ENCODE data around the gene ADIPOR2.

The ADIPOR2 gene

DNA sequence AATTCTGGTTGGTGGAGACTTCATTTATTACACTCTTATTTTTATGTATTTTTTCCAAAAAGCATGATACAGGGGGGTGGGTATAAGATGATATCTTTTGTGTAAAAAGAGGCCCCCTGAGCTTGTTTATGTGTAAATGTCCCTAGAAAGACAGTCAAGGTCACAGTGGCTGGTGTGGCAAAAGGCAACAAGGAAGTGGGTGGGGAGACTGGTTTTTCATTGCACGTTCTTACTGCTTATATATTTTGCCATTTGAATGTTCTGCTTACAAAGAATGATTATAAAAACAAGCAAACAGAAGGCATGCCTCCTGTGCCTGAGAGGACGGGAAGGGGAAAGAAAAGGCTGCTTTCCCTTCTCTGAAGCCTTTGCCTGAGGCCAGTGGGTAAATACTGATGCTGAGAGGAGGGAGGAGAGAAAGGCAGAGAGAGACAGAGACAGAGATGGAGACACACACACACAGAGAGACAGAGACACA, 24.1 kb upstream of the ADIPOR2 start:
- H3K9me3 ChIP-seq = no peaks in the 10 kb centered on the region
- H3K4me1 ChIP-seq (ENCODE audit: control insufficient read depth in 1 of 2, insufficient read depth in 1 of 2, low read depth in 1 of 2, low read length in 1 of 2) = peaks cover 51 to 55% of the 10 kb centered on the region in 2 experiments
- peak overlapping the region; percentile 36 for H3K27ac ChIP-seq
- no peaks in the 10 kb centered on the region for H3K36me3 ChIP-seq
- no peak overlapping the region for H3K4me3 ChIP-seq (ENCODE audit: low read depth in 1 of 2, low read length in 1 of 2)
- no peaks in the 10 kb centered on the region for H3K27me3 ChIP-seq
- TF ChIP-seq, protein P1, sequence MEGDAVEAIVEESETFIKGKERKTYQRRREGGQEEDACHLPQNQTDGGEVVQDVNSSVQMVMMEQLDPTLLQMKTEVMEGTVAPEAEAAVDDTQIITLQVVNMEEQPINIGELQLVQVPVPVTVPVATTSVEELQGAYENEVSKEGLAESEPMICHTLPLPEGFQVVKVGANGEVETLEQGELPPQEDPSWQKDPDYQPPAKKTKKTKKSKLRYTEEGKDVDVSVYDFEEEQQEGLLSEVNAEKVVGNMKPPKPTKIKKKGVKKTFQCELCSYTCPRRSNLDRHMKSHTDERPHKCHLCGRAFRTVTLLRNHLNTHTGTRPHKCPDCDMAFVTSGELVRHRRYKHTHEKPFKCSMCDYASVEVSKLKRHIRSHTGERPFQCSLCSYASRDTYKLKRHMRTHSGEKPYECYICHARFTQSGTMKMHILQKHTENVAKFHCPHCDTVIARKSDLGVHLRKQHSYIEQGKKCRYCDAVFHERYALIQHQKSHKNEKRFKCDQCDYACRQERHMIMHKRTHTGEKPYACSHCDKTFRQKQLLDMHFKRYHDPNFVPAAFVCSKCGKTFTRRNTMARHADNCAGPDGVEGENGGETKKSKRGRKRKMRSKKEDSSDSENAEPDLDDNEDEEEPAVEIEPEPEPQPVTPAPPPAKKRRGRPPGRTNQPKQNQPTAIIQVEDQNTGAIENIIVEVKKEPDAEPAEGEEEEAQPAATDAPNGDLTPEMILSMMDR (IDR thresholded peaks at IDR 0.05) = no peak

DNA sequence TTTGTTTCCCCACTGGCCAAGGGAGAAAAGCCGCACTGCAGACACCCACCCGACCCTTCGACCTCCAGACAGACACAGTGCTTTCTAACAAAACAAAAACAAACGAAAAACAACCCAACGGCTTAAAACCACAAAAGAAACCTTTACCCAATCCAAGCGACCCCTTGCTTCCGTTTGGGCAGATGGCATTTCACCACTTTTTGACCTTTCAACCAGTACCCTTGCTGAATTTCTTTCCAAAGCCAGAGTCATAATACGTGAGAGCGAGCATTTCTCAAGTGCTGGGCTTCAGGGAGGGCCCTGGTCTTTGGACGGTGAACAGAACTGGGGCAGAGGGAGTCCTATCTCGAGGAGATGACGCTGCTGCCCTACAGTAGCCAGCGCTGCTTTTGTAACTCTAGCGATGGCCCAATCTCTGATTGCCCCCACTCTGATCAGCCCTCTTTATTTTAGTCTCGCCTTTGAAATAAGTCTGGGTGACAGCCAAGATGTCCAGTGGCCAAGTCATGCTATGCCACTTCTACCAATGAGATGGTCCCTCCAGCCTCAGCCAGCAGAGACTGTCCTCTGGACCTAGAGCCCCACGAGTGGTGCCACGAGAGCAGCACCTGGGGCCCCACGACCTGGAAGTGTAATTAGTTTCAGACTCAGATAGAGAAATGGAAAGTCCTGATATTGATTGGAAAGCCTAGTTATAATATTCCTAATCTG, 21.9 kb upstream of the ADIPOR2 start:
- Histone ChIP-seq H3K36me3 (no peaks in the 10 kb centered on the region), H3K9me3 (no peaks in the 10 kb centered on the region), H3K4me1 (ENCODE audit: control insufficient read depth in 1 of 2, insufficient read depth in 1 of 2, low read depth in 1 of 2, low read length in 1 of 2) (peaks cover 47 to 52% of the 10 kb centered on the region in 2 experiments), H3K27ac (peak overlapping the region; percentile 72), H3K27me3 (no peaks in the 10 kb centered on the region), H3K4me3 (ENCODE audit: low read depth in 1 of 2, low read length in 1 of 2) (peak overlapping the region; percentile 43)
- TF ChIP-seq, protein P1 (IDR thresholded peaks at IDR 0.05) = no peak

DNA sequence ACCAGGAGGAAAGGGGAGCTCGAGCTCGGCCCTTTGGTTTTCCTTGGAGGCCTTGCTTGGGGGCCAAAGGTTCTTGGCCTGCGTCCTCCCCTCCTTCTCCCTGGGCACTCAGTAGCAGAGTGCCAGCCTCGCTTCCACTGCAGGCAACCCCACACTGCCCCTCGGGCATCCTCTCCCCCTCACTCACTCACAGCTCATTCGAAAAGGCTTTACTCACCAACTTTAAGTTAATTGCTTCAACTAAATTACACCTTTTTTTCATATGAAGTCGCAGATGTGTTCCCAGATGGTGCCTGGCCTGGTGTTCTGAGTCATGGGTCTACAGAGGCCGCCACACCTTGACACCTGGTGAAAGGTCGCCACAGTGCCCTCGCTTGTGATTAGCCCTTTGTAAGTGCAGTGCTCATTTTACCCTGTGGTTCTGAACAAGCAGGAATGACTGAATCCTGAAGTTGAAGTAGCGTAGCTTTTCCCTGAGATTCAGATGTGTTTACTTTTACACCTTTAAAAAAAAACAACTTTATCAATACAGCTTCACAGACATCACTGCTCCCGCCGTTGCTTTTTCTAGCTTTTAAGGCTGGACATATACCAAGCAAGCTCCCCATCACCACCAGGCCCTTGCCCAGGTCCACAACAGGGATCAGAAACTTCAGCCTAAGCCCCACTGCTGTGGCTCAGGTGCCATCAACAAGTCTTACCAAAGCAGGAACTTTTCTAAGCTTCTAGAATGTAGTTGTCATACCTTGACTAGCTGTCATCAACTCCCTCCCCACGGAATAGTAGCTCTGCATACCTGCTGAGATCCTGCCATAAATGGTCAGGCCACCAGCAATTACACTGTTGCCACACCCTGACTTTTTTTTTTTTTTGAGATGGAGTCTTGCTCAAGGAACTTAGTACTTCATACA, 20.3 kb upstream of the ADIPOR2 start:
- Histone ChIP-seq H3K9me3 (no peaks in the 10 kb centered on the region), H3K36me3 (no peaks in the 10 kb centered on the region), H3K27ac (no peak overlapping the region), H3K4me3 (ENCODE audit: low read depth in 1 of 2, low read length in 1 of 2) (no peak overlapping the region), H3K4me1 (ENCODE audit: control insufficient read depth in 1 of 2, insufficient read depth in 1 of 2, low read depth in 1 of 2, low read length in 1 of 2) (peaks cover 47 to 52% of the 10 kb centered on the region in 2 experiments), H3K27me3 (no peaks in the 10 kb centered on the region)
- TF ChIP-seq, protein P1 (IDR thresholded peaks at IDR 0.05) = no peak

DNA sequence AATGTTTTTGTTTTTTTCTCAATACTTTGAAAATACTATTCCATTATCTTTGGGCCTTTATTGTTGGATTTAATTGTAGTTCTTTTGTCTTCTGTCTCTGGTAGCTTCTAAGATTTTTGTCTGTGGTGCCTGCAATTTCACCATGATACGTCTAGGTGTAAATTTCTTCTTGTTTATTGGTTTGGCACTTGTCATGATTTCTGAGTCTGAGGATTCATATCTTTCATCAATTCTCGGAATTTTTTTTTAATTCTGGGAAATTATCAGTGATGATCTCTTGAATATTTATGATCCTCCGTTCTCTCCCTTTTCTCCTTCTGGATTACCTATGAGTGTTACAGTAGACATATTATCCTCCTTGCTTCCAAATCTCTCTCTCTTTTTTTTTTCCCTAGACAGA, 14.8 kb upstream of the ADIPOR2 start:
- no peaks in the 10 kb centered on the region for H3K27me3 ChIP-seq
- H3K9me3 ChIP-seq = no peaks in the 10 kb centered on the region
- TF ChIP-seq, protein P1 (IDR thresholded peaks at IDR 0.05) = no peak
- no peak overlapping the region for H3K27ac ChIP-seq
- H3K4me3 ChIP-seq (ENCODE audit: low read depth in 1 of 2, low read length in 1 of 2) = no peak overlapping the region
- H3K4me1 ChIP-seq (ENCODE audit: control insufficient read depth in 1 of 2, insufficient read depth in 1 of 2, low read depth in 1 of 2, low read length in 1 of 2) = peaks cover 2 to 4% of the 10 kb centered on the region in 2 experiments
- no peaks in the 10 kb centered on the region for H3K36me3 ChIP-seq

DNA sequence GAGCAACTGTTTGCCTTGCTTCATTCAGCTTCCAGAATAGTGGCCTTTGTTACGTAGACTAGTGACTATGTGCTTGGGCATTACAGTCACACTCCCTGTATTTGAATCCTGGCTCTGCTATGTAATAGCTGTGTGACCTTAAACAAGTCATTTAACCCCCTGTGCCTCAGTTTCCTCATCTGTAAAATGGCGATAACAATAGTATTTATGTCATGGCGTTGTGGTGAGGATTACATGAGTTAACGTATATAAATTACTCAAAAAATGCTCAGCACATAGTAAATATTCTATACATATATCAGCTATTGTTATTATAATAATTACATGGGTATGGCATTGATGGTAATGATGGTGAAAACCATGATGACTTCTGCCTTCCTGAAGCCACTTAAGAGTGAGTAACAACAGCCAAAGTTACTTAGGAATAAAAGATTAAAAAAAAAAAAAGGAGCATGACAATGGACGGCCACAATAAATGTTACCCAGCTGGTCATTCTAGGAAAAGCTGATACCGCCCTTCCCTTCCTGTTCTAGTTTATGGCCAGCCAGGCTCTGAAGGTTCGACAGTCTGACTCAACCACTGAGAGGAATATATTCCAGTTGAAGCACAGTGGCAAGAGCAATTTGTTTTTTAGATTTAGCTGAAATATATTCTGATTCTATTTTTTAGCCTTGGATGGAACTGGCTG, 9.9 kb upstream of the ADIPOR2 start:
- Histone ChIP-seq H3K27ac (no peak overlapping the region), H3K4me1 (ENCODE audit: control insufficient read depth in 1 of 2, insufficient read depth in 1 of 2, low read depth in 1 of 2, low read length in 1 of 2) (no peaks in the 10 kb centered on the region), H3K36me3 (no peaks in the 10 kb centered on the region), H3K27me3 (no peaks in the 10 kb centered on the region), H3K9me3 (no peaks in the 10 kb centered on the region), H3K4me3 (ENCODE audit: low read depth in 1 of 2, low read length in 1 of 2) (no peak overlapping the region)
- TF ChIP-seq, protein P1 (IDR thresholded peaks at IDR 0.05) = no peak

Measured in neutrophil (primary cell).